K562 (cell line): Measurements from ENCODE around the gene AJAP1. TPM values are rescaled to one million over a fixed set of nuclear protein-coding genes. Genes with fewer than 3 reads are reported as not detected.

Source experiments
- ATAC-seq: fragments of 200-7000 bp; cut with Tn5 transposase; 3 replicates; pipeline ENCODE4 v1.9.1; 2020; ENCODE audit warnings: moderate library complexity
- BruUV-seq: library from RNA; stranded (reverse); fragments of 400-500 nt; replicated peaks from 2 replicates; lab custom pipeline; 2021; lab: Mats Ljungman, UMichigan
- CTCF ChIA-PET: fragments of 300-600 bp; formaldehyde crosslinking; extraction: SDS; loops from one replicate; lab custom pipeline; 2021; ENCODE audit warnings: low intra/inter-chr PET ratio; lab: Yijun Ruan, JAX
- POLR2A ChIA-PET: fragments of 300-600, 350-650 bp; sonication (Branson Sonifier 250); formaldehyde crosslinking; extraction: SDS; loops from one replicate; lab custom pipeline; 2021; ENCODE audit warnings: antibody characterized with exemption, inconsistent platforms; lab: Yijun Ruan, JAX
- DNase-seq, 4 experiments: peaks; one replicate each; pipeline versions ENCODE4 v3.0.0 to v3.0.0-alpha.2; 2011 to 2018; ENCODE audit warnings: low spot score in 3 of 4, mixed read lengths in 3 of 4; ENCODE audit errors: extremely low read depth in 1 of 4
- FAIRE-seq: peaks from 2 replicates; lab custom pipeline; 2011; peaks lifted over from hg19 to GRCh38; lab: Jason Lieb, UNC
- H2AFZ ChIP-seq: 2 replicates; pipeline ENCODE4 v1.6.0; 2011; ENCODE audit warnings: low read depth, low read length, control low read depth, inconsistent platforms
- H3K27ac ChIP-seq: fragments of 200-600 bp; 3 replicates; pipeline ENCODE4 v1.8.0; 2011; ENCODE audit warnings: low read depth, mild to moderate bottlenecking, control low read depth, inconsistent platforms, low read length, moderate library complexity, mixed read lengths; ENCODE audit errors: extremely low read depth
- H3K27me3 ChIP-seq, 2 experiments: fragments of 300-600 bp in 1 of 2; 2 replicates in 1 of 2; 3 replicates in 1 of 2; pipeline versions ENCODE4 v1.6.0 to v1.8.0; 2011; ENCODE audit warnings: inconsistent platforms in 2 of 2, low read length in 2 of 2, mild to moderate bottlenecking in 1 of 2, mixed read lengths in 1 of 2, moderate library complexity in 1 of 2; ENCODE audit not compliant: control insufficient read depth in 2 of 2, insufficient read depth in 2 of 2
- H3K36me3 ChIP-seq: fragments of 300-600 bp; 3 replicates; pipeline ENCODE4 v1.8.0; 2011; ENCODE audit warnings: mild to moderate bottlenecking, low read length, inconsistent platforms; ENCODE audit not compliant: control insufficient read depth, insufficient read depth
- H3K4me1 ChIP-seq, 2 experiments: fragments of 200-600 bp in 1 of 2; replicated peaks in 1 of 2; 2 replicates in 1 of 2; 3 replicates in 1 of 2; pipeline versions ENCODE4 v1.5.1 to v1.8.0; 2011; ENCODE audit warnings: inconsistent platforms in 2 of 2, low read length in 2 of 2, mild to moderate bottlenecking in 1 of 2, mixed read lengths in 1 of 2, moderate library complexity in 1 of 2; ENCODE audit not compliant: control insufficient read depth in 2 of 2, insufficient read depth in 2 of 2
- H3K4me2 ChIP-seq: 2 replicates; pipeline ENCODE4 v1.6.1; 2011; ENCODE audit warnings: low read length, control low read depth, inconsistent platforms, mixed read lengths; ENCODE audit not compliant: insufficient read depth
- H3K4me3 ChIP-seq: fragments of 200-600 bp; sonication (generic), shearing (Covaris generic); 2 replicates; pipeline ENCODE4 v1.5.1; 2016; ENCODE audit warnings: control low read depth, inconsistent platforms
- H3K79me2 ChIP-seq: fragments of 200-600 bp; 3 replicates; pipeline ENCODE4 v1.8.0; 2011; ENCODE audit warnings: low read length, inconsistent platforms; ENCODE audit not compliant: control insufficient read depth, insufficient read depth
- H3K9ac ChIP-seq, 2 experiments: 2 replicates each; pipeline versions ENCODE4 v1.6.0 to v1.6.1; 2011; ENCODE audit warnings: low read depth in 2 of 2, low read length in 2 of 2, control low read depth in 1 of 2, inconsistent platforms in 1 of 2, mild to moderate bottlenecking in 1 of 2, mixed read lengths in 1 of 2; ENCODE audit not compliant: insufficient read depth in 1 of 2
- H3K9me1 ChIP-seq: one replicate; pipeline ENCODE4 v1.6.0; 2011; ENCODE audit warnings: inconsistent platforms, mild to moderate bottlenecking, low read length, moderate library complexity; ENCODE audit not compliant: control insufficient read depth, insufficient read depth
- H3K9me3 ChIP-seq: replicated peaks from 2 replicates; pipeline ENCODE4 v1.5.1; 2011; ENCODE audit warnings: low read depth, low read length, inconsistent platforms; ENCODE audit not compliant: control insufficient read depth, insufficient read depth
- H4K20me1 ChIP-seq: replicated peaks from 2 replicates; pipeline ENCODE4 v1.6.1; 2011; ENCODE audit warnings: low read length, inconsistent platforms, mixed read lengths; ENCODE audit not compliant: control insufficient read depth, insufficient read depth
- CEBPB ChIP-seq: fragments of 450-650 bp; IDR thresholded peaks from 2 replicates; pipeline ENCODE4 v1.6.1; 2016; ENCODE audit warnings: missing genetic modification characterization, missing compliant biosample characterization
- E4F1 ChIP-seq: fragments of 250-450 bp; sonication (Bioruptor Pico); IDR thresholded peaks from 2 replicates; pipeline ENCODE4 v1.5.0; 2021; ENCODE audit warnings: mild to moderate bottlenecking, borderline replicate concordance
- GTF2E2 ChIP-seq: fragments of 200-800 bp; sonication (Bioruptor generic); IDR thresholded peaks from 2 replicates; pipeline ENCODE4 v1.6.1; 2016; ENCODE audit warnings: missing genetic modification characterization, missing compliant biosample characterization
- MCM3 ChIP-seq: fragments of 450-650 bp; IDR thresholded peaks from 2 replicates; pipeline ENCODE4 v1.6.1; 2016
- MLLT1 ChIP-seq, 2 experiments: fragments of 450-650 bp; IDR thresholded peaks; 2 replicates each; pipeline ENCODE4 v1.6.1; 2016
- MXD1 ChIP-seq: fragments of 250-450 bp; sonication (Bioruptor Pico); IDR thresholded peaks from 2 replicates; pipeline ENCODE4 v1.8.0; 2021; ENCODE audit warnings: borderline replicate concordance, mild to moderate bottlenecking, moderate library complexity; ENCODE audit not compliant: poor library complexity, severe bottlenecking
- RBM25 ChIP-seq: fragments of 200-400 bp; formaldehyde crosslinking; IDR thresholded peaks from 2 replicates; pipeline ENCODE4 v1.6.1; 2018; ENCODE audit warnings: low read length, low read depth, moderate library complexity; ENCODE audit not compliant: severe bottlenecking
- STAT5B ChIP-seq: fragments of 250-450 bp; sonication (Bioruptor Pico); IDR thresholded peaks from 2 replicates; pipeline ENCODE4 v1.8.0; 2021; ENCODE audit warnings: mild to moderate bottlenecking, inconsistent platforms
- ZNF224 ChIP-seq: sonication (generic); formaldehyde crosslinking; IDR thresholded peaks from 2 replicates; pipeline ENCODE4 v1.8.0; 2022; ENCODE audit warnings: mild to moderate bottlenecking, missing genetic modification reagents
- ZNF445 ChIP-seq: fragments of 250-450 bp; sonication (Bioruptor Pico); IDR thresholded peaks from 2 replicates; pipeline ENCODE4 v1.4.0; 2020; ENCODE audit warnings: low read depth, mild to moderate bottlenecking, moderate library complexity
- ZNF609 ChIP-seq: sonication (generic); formaldehyde crosslinking; IDR thresholded peaks from 2 replicates; pipeline ENCODE4 v1.8.1; 2023; ENCODE audit warnings: missing genetic modification reagents, mild to moderate bottlenecking, borderline replicate concordance
- ZSCAN32 ChIP-seq: fragments of 450-650 bp; formaldehyde crosslinking; IDR thresholded peaks from 2 replicates; pipeline ENCODE4 v1.4.0; 2020; ENCODE audit warnings: mild to moderate bottlenecking, moderate library complexity
- WGBS: fragments of 100-300 bp; shearing (Covaris generic); methylation state at CpG from one replicate; pipeline ENCODE4 v1.1.6; 2016; ENCODE audit warnings: low coverage, mixed read lengths; ENCODE audit not compliant: insufficient coverage; ENCODE audit errors: missing lambda C conversion rate; 5-methylcytosine and 5-hydroxymethylcytosine counted together
- in situ Hi-C: fragments of 300-500 bp; cut with MboI; formaldehyde crosslinking; loops from 4 replicates; pipeline ENCODE4 v1.15.0; 2018; ENCODE audit warnings: inconsistent platforms, mixed read lengths
- intact Hi-C: fragments of 100-400 bp; cut with micrococcal nuclease; formaldehyde crosslinking; loops from 2 replicates; pipeline ENCODE4 v1.14.2; 2022
- polyA plus RNA-seq, 8 experiments: library from polyadenylated mRNA; depleted of rRNA in 4 of 8; stranded (reverse) in 5 of 8; unstranded in 3 of 8; fragments of >200 nt; fragmentation: Nextera tagmentation in 2 of 8; fragmentation: Illumina TruSeq in 1 of 8; extraction: Ambion mirVana in 2 of 8; extraction: Trizol in 1 of 8; gene quantifications; 2 replicates each; pipeline versions ENCODE4 v1.2.1 to v1.2.3, GENCODE V29; 2011 to 2014; ENCODE audit warnings: inconsistent platforms in 1 of 8, missing spikeins in 1 of 8
- total RNA-seq, 7 experiments: library from RNA; depleted of rRNA in 6 of 7; stranded (reverse); fragments of >200 nt in 6 of 7; fragmentation: Illumina TruSeq in 2 of 7; extraction: Trizol in 2 of 7; gene quantifications; 2 replicates each; pipeline versions ENCODE4 v1.2.1 to v1.2.3, GENCODE V29; 2011 to 2021; ENCODE audit warnings: low replicate concordance in 1 of 7

The AJAP1 gene
- total and polyA plus RNA-seq, 9 of the 15 experiments (the other 6 are each of a cell fraction or from before 2014, with no cell fraction given): not detected

- Histone ChIP-seq H3K27ac (no peak overlapping the region), H2AFZ (no peak overlapping the region), H3K4me2 (no peak overlapping the region), H3K4me1 (peaks cover 0 to 2% of the 10 kb centered on the region in 2 experiments; a peak in 1 of 5 replicates), H3K9me3 (no peaks in the 10 kb centered on the region), H3K9ac (no peak overlapping the region; a peak in 1 of 4 replicates), H3K79me2 (no peaks in the 10 kb centered on the region), H3K9me1 (no peaks in the 10 kb centered on the region), H4K20me1 (no peaks in the 10 kb centered on the region; the same call in 1 of the 2 replicates), H3K36me3 (no peaks in the 10 kb centered on the region), H3K4me3 (no peak overlapping the region), H3K27me3 (peaks cover 0 to 20% of the 10 kb centered on the region in 2 experiments; a peak in 1 of 5 replicates)
- BruUV-seq: no TSS peak
- POLR2A ChIA-PET: interaction anchor here (0.7 kb wide), 1 partner anchor 1114 kb away, joined by 3 read pairs; no protein-coding TSS in a partner anchor
- no peak for DNase-seq
- FAIRE-seq: no peak
- ATAC-seq: no peak
- in situ Hi-C loops (no loop called here), intact Hi-C loops (no loop called here)
- WGBS: 8% methylated on average over 24 of the region's 24 CpGs
- CTCF ChIA-PET: no interaction called here
- TF ChIP-seq ZNF224: no peak
- TF ChIP-seq MCM3: no peak
- TF ChIP-seq ZNF445 (CRISPR knock-in tag): no peak
- TF ChIP-seq RBM25: no peak
- no peak for TF ChIP-seq MLLT1 (IDR thresholded peaks at IDR 0.05)
- no peak for TF ChIP-seq GTF2E2
- TF ChIP-seq E4F1 (CRISPR knock-in tag): no peak
- no peak for TF ChIP-seq ZNF609
- no peak for TF ChIP-seq MXD1 (CRISPR knock-in tag)
- no peak for TF ChIP-seq STAT5B (CRISPR knock-in tag)
- TF ChIP-seq CEBPB: no peak
- no peak for TF ChIP-seq ZSCAN32 (CRISPR knock-in tag)
Observed at GRCh38 chr1:4657960-4658541, 3.6 kb downstream of the AJAP1 start.
